Rectal smooth muscle tissue (tissue), 1 donor: ENCODE data around the gene FAM53A.

Experiments used
- H3K27ac ChIP-seq: one replicate; pipeline ENCODE4 v1.7.0; 2013; ENCODE audit warnings: low read depth, low read length, inconsistent platforms
- H3K27me3 ChIP-seq: one replicate; pipeline ENCODE4 v1.7.0; 2013; ENCODE audit warnings: low read length; ENCODE audit not compliant: control insufficient read depth, insufficient read depth
- H3K36me3 ChIP-seq: one replicate; pipeline ENCODE4 v1.7.0; 2013; ENCODE audit warnings: low read length; ENCODE audit not compliant: control insufficient read depth, insufficient read depth
- H3K4me1 ChIP-seq: one replicate; pipeline ENCODE4 v1.7.0; 2013; ENCODE audit warnings: low read length; ENCODE audit not compliant: control insufficient read depth, insufficient read depth
- H3K4me3 ChIP-seq: one replicate; pipeline ENCODE4 v1.7.0; 2013; ENCODE audit warnings: low read length
- H3K9ac ChIP-seq: one replicate; pipeline ENCODE4 v1.7.0; 2013; ENCODE audit warnings: low read length

FAM53A gene

DNA sequence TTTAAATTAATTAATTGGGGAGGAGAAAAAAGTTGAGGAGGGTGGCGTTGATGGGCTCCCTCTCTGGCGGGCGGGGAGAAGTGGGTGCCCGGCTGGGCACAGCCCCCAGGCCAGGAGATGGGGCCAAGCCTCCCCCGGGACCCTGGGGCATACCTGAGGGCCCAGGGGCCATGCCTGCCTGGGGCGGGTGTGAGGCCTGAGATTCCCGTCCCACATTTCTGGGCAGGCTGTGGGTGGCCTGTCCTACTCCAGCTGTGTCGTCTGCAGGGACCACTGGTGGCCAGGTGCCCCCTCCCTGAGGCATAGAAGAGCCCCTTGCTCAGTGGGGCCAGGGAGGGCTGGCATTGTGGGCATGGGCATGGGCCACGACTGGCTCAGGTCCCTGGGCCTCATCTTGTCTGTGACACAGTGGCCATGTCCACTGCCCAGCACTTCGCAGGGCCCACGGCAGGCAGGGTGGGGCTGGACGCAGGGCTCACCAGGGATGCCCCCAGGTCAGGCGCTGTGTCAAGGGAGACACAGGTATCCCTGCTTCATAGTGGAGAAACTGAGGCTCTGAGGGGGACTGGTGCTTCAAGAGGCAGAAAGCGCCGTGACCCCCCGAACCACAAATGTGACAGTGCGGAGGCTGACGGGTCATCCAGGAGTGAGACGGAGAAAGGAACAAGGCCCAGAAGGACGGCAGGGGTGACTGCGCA, 60.1 kb downstream of the FAM53A start:
- no peak overlapping the region for H3K27ac ChIP-seq
- H3K4me1 ChIP-seq = no peaks in the 10 kb centered on the region
- no peaks in the 10 kb centered on the region for H3K36me3 ChIP-seq
- H3K9ac ChIP-seq = no peak overlapping the region
- no peak overlapping the region for H3K4me3 ChIP-seq
- no peaks in the 10 kb centered on the region for H3K27me3 ChIP-seq

DNA sequence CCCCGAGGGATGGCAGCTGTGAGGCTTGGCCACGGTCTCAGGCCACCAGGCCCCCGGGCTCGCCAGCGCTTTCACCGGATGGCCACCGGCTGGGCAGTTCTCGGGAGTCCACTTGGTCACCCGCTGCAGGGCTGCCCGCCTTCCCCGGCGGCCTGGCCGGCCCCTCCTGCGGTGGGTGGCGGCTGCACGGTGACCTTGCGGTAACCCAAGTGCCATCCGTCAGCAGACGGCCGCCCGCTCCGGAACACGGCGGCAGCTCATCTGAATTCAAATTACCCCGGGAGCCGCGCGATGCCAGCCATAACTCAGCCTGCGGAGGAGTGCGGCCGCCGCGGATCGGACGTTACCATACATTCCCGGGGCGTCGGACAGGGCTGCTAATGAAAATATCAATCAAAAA, 60.7 kb downstream of the FAM53A start:
- Histone ChIP-seq H3K4me3 (no peak overlapping the region), H3K27me3 (no peaks in the 10 kb centered on the region), H3K27ac (no peak overlapping the region), H3K9ac (no peak overlapping the region), H3K4me1 (no peaks in the 10 kb centered on the region), H3K36me3 (no peaks in the 10 kb centered on the region)

- no peaks in the 10 kb centered on the region for H3K4me1 ChIP-seq
- no peaks in the 10 kb centered on the region for H3K27me3 ChIP-seq
- H3K36me3 ChIP-seq = no peaks in the 10 kb centered on the region
- H3K4me3 ChIP-seq = no peak overlapping the region
- no peak overlapping the region for H3K27ac ChIP-seq
- H3K9ac ChIP-seq = no peak overlapping the region
These were observed 61.2 kb downstream of the FAM53A start for GRCh38 chr4:1622956-1623355.

DNA sequence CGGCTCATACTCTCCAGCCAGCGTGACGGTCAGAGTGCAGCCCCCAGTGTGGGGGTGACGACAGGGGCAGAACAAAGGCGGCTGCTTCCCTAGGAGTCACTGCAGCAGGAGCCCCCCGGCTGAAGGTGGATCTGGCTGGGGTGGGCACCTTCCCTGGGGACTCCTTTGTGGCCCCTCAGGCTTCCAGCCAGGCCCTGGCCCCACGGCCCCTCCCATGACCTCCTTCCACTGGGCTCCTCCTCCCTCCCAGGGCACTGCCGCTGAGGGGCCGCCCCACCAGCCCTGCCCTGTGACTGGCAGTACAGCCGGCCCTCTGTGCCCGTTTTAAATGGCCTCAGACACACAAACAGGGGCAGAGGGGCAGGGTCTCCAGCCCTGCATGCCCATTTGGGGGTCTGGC, 61.9 kb downstream of the FAM53A start:
- H3K27ac ChIP-seq = no peak overlapping the region
- H3K36me3 ChIP-seq = no peaks in the 10 kb centered on the region
- H3K4me1 ChIP-seq = no peaks in the 10 kb centered on the region
- H3K4me3 ChIP-seq = no peak overlapping the region
- H3K9ac ChIP-seq = no peak overlapping the region
- no peaks in the 10 kb centered on the region for H3K27me3 ChIP-seq

- Histone ChIP-seq H3K9ac (no peak overlapping the region), H3K4me1 (no peaks in the 10 kb centered on the region), H3K36me3 (no peaks in the 10 kb centered on the region), H3K27ac (no peak overlapping the region), H3K4me3 (no peak overlapping the region), H3K27me3 (no peaks in the 10 kb centered on the region)
These were observed 62.6 kb downstream of the FAM53A start for GRCh38 chr4:1621526-1621925.

- no peaks in the 10 kb centered on the region for H3K27me3 ChIP-seq
- H3K4me3 ChIP-seq = no peak overlapping the region
- H3K27ac ChIP-seq = no peak overlapping the region
- H3K4me1 ChIP-seq = no peaks in the 10 kb centered on the region
- no peaks in the 10 kb centered on the region for H3K36me3 ChIP-seq
- H3K9ac ChIP-seq = no peak overlapping the region
These were observed 64.9 kb downstream of the FAM53A start for GRCh38 chr4:1619151-1619672.

GRCh38 chr4:1618438-1618837, 65.7 kb downstream of the FAM53A start:
- Histone ChIP-seq H3K36me3 (no peaks in the 10 kb centered on the region), H3K27me3 (no peaks in the 10 kb centered on the region), H3K4me1 (no peaks in the 10 kb centered on the region), H3K9ac (no peak overlapping the region), H3K27ac (no peak overlapping the region), H3K4me3 (no peak overlapping the region)

- no peak overlapping the region for H3K4me3 ChIP-seq
- H3K4me1 ChIP-seq = no peaks in the 10 kb centered on the region
- no peak overlapping the region for H3K9ac ChIP-seq
- no peaks in the 10 kb centered on the region for H3K36me3 ChIP-seq
- H3K27me3 ChIP-seq = no peaks in the 10 kb centered on the region
- H3K27ac ChIP-seq = no peak overlapping the region
These were observed 67.6 kb downstream of the FAM53A start for GRCh38 chr4:1616557-1616930.

- no peak overlapping the region for H3K4me3 ChIP-seq
- H3K27me3 ChIP-seq = no peaks in the 10 kb centered on the region
- H3K36me3 ChIP-seq = no peaks in the 10 kb centered on the region
- no peaks in the 10 kb centered on the region for H3K4me1 ChIP-seq
- H3K9ac ChIP-seq = no peak overlapping the region
- no peak overlapping the region for H3K27ac ChIP-seq
These were observed 68.1 kb downstream of the FAM53A start for GRCh38 chr4:1615786-1616556.

GRCh38 chr4:1614854-1615595, 69.1 kb downstream of the FAM53A start:
- Histone ChIP-seq H3K4me3 (no peak overlapping the region), H3K4me1 (no peaks in the 10 kb centered on the region), H3K9ac (no peak overlapping the region), H3K36me3 (no peaks in the 10 kb centered on the region), H3K27me3 (no peaks in the 10 kb centered on the region), H3K27ac (no peak overlapping the region)

DNA sequence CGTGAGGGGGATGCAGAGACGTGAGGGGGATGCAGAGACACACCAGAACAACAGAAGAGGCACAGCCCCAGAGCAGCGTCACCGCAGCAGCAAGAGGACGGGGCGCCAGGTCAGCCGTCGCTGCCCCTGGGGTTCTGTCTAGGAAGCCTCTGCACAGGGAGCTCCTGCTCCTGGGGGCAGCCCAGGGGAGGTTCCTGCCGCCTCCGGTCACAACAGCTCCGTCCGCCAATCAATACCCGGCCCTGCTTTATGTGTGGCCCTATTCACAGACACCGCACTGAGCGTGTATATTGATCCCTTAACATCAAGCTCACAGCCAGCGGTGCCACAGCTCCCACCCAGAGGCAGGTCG, 69.6 kb downstream of the FAM53A start:
- no peak overlapping the region for H3K4me3 ChIP-seq
- H3K9ac ChIP-seq = no peak overlapping the region
- no peaks in the 10 kb centered on the region for H3K27me3 ChIP-seq
- H3K27ac ChIP-seq = no peak overlapping the region
- H3K4me1 ChIP-seq = no peaks in the 10 kb centered on the region
- H3K36me3 ChIP-seq = no peaks in the 10 kb centered on the region

DNA sequence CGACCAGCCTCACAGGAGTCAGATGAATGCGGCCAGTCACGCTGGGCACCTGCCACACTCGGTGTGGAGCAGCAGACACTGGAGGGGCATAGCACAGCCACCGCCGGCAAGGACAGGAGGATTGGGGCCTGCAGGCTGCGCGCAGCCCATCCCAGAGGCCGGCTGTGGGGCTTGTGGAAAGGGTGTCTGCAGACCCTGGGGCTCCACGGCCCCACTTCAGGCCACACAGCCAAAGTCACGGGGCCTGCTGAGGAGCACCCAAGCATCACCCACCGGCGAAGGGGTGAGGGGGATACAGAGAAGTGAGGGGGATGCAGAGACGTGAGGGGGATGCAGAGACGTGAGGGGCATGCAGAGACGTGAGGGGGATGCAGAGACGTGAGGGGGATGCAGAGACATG, 70.1 kb downstream of the FAM53A start:
- H3K27me3 ChIP-seq = no peaks in the 10 kb centered on the region
- H3K4me3 ChIP-seq = no peak overlapping the region

More for the DNA sequence above, 70.1 kb downstream of the FAM53A start:
- H3K36me3 ChIP-seq = no peaks in the 10 kb centered on the region
- no peak overlapping the region for H3K27ac ChIP-seq
- no peak overlapping the region for H3K9ac ChIP-seq
- H3K4me1 ChIP-seq = no peaks in the 10 kb centered on the region
